Liver (tissue), 3 donors: ENCODE measurements around the gene KISS1.

Experiments
- RAD21 ChIP-seq, 2 donors: IDR thresholded peaks; 2 replicates each; pipeline ENCODE4 v1.6.1; 2016; ENCODE audit warnings: antibody characterized with exemption in 2 of 2, mild to moderate bottlenecking in 2 of 2
- SP1 ChIP-seq: IDR thresholded peaks from 2 replicates; pipeline ENCODE4 v1.6.1; 2018; ENCODE audit warnings: antibody characterized with exemption, mild to moderate bottlenecking
- TF ChIP-seq, protein P1 (sequence below): fragments of 150-350 bp; IDR thresholded peaks from 2 replicates; pipeline ENCODE4 v1.5.1; 2017; ENCODE audit warnings: improper control_type of control experiment, low read depth, low read length; ENCODE audit not compliant: missing input control
- donor health status: healthy.
- donor health status: healthy.

DNA sequence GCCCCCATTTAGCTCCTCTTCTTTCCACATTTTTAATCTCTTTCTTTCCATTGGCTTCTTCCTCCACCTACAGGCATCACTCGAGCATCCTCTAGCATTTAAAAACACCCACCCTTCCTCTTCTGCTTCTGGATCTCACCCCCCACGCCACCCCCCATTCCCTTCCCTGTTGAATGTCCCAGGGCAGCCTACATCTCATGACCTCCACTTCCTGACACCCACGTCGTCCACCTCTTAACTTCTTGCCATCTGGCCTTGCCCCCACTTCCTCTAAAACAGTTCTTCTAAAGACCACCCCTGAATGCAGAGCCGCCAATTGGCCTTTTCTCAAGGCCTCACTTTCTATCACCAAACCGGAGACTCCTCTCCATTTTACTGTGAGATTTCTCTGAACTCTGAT lies 38.3 kb downstream of the KISS1 start:
- TF ChIP-seq, protein P1, sequence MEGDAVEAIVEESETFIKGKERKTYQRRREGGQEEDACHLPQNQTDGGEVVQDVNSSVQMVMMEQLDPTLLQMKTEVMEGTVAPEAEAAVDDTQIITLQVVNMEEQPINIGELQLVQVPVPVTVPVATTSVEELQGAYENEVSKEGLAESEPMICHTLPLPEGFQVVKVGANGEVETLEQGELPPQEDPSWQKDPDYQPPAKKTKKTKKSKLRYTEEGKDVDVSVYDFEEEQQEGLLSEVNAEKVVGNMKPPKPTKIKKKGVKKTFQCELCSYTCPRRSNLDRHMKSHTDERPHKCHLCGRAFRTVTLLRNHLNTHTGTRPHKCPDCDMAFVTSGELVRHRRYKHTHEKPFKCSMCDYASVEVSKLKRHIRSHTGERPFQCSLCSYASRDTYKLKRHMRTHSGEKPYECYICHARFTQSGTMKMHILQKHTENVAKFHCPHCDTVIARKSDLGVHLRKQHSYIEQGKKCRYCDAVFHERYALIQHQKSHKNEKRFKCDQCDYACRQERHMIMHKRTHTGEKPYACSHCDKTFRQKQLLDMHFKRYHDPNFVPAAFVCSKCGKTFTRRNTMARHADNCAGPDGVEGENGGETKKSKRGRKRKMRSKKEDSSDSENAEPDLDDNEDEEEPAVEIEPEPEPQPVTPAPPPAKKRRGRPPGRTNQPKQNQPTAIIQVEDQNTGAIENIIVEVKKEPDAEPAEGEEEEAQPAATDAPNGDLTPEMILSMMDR, result no peak
- TF ChIP-seq SP1, result no peak
- TF ChIP-seq RAD21 (IDR thresholded peaks at IDR 0.05), result no peak
